GM23338 (cell line): ENCODE data around the gene MKI67.

Experiments
- EZH2 ChIP-seq: fragments of 200-600 bp; sonication (generic); IDR thresholded peaks from one replicate; pipeline ENCODE4 v1.8.0; 2017; ENCODE audit warnings: antibody characterized with exemption, mild to moderate bottlenecking, low read depth; ENCODE audit not compliant: unreplicated experiment
- EZH2phosphoT487 ChIP-seq: fragments of 200-600 bp; sonication (generic); IDR thresholded peaks from one replicate; pipeline ENCODE4 v1.8.1; 2018; ENCODE audit warnings: antibody characterized with exemption; ENCODE audit not compliant: unreplicated experiment
- POLR2AphosphoS5 ChIP-seq: IDR thresholded peaks from 2 replicates; pipeline ENCODE4 v1.6.1; 2016; ENCODE audit warnings: antibody characterized with exemption, low read depth
- TF ChIP-seq, protein P1 (sequence below): fragments of 250-450 bp; sonication (Bioruptor Pico); IDR thresholded peaks from 2 replicates; pipeline ENCODE4 v1.5.0; 2020; ENCODE audit warnings: mild to moderate bottlenecking, moderate library complexity
- TF ChIP-seq, protein P2 (sequence below), 2 experiments: fragments of 200-600 bp in 1 of 2; sonication (generic) in 1 of 2; conservative IDR thresholded peaks; 2 replicates each; pipeline versions ENCODE4 v1.5.1 to v1.6.1; 2016 to 2017; ENCODE audit warnings: antibody characterized with exemption in 2 of 2, low read depth in 2 of 2, mild to moderate bottlenecking in 2 of 2, moderate library complexity in 1 of 2
- TF ChIP-seq, protein P3 (sequence below): IDR thresholded peaks from one replicate; pipeline ENCODE4 v1.6.1; 2018; ENCODE audit warnings: antibody characterized with exemption; ENCODE audit not compliant: unreplicated experiment

DNA sequence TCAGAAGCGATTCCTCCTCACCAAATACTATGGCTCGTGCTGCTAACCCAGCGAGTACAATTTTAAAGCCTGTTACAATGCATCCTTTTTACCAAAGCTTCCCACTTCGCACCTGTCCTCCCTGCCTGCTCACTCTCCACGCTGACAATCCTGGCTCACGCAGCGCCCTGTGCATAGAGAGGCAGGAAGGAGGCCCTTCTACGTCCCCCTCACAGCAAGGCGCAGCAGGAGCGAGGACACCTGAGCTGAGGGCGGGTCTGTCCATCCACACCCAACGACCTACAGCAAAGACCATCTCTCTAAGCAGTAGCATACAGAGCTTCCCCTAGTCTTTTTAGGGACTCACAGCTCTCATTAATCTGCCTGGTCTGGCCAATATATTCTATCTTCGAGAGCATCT lies 46.0 kb downstream of the MKI67 start:
- TF ChIP-seq, protein P1, sequence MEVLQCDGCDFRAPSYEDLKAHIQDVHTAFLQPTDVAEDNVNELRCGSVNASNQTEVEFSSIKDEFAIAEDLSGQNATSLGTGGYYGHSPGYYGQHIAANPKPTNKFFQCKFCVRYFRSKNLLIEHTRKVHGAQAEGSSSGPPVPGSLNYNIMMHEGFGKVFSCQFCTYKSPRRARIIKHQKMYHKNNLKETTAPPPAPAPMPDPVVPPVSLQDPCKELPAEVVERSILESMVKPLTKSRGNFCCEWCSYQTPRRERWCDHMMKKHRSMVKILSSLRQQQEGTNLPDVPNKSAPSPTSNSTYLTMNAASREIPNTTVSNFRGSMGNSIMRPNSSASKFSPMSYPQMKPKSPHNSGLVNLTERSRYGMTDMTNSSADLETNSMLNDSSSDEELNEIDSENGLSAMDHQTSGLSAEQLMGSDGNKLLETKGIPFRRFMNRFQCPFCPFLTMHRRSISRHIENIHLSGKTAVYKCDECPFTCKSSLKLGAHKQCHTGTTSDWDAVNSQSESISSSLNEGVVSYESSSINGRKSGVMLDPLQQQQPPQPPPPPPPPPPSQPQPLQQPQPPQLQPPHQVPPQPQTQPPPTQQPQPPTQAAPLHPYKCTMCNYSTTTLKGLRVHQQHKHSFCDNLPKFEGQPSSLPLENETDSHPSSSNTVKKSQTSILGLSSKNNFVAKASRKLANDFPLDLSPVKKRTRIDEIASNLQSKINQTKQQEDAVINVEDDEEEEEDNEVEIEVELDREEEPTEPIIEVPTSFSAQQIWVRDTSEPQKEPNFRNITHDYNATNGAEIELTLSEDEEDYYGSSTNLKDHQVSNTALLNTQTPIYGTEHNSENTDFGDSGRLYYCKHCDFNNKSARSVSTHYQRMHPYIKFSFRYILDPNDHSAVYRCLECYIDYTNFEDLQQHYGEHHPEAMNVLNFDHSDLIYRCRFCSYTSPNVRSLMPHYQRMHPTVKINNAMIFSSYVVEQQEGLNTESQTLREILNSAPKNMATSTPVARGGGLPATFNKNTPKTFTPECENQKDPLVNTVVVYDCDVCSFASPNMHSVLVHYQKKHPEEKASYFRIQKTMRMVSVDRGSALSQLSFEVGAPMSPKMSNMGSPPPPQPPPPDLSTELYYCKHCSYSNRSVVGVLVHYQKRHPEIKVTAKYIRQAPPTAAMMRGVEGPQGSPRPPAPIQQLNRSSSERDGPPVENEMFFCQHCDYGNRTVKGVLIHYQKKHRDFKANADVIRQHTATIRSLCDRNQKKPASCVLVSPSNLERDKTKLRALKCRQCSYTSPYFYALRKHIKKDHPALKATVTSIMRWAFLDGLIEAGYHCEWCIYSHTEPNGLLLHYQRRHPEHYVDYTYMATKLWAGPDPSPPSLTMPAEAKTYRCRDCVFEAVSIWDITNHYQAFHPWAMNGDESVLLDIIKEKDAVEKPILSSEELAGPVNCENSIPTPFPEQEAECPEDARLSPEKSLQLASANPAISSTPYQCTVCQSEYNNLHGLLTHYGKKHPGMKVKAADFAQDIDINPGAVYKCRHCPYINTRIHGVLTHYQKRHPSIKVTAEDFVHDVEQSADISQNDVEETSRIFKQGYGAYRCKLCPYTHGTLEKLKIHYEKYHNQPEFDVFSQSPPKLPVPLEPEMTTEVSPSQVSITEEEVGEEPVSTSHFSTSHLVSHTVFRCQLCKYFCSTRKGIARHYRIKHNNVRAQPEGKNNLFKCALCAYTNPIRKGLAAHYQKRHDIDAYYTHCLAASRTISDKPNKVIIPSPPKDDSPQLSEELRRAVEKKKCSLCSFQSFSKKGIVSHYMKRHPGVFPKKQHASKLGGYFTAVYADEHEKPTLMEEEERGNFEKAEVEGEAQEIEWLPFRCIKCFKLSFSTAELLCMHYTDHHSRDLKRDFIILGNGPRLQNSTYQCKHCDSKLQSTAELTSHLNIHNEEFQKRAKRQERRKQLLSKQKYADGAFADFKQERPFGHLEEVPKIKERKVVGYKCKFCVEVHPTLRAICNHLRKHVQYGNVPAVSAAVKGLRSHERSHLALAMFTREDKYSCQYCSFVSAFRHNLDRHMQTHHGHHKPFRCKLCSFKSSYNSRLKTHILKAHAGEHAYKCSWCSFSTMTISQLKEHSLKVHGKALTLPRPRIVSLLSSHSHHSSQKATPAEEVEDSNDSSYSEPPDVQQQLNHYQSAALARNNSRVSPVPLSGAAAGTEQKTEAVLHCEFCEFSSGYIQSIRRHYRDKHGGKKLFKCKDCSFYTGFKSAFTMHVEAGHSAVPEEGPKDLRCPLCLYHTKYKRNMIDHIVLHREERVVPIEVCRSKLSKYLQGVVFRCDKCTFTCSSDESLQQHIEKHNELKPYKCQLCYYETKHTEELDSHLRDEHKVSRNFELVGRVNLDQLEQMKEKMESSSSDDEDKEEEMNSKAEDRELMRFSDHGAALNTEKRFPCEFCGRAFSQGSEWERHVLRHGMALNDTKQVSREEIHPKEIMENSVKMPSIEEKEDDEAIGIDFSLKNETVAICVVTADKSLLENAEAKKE, result no peak
- TF ChIP-seq POLR2AphosphoS5 (no peak), EZH2 (no peak), EZH2phosphoT487 (no peak)
- TF ChIP-seq, protein P2, sequence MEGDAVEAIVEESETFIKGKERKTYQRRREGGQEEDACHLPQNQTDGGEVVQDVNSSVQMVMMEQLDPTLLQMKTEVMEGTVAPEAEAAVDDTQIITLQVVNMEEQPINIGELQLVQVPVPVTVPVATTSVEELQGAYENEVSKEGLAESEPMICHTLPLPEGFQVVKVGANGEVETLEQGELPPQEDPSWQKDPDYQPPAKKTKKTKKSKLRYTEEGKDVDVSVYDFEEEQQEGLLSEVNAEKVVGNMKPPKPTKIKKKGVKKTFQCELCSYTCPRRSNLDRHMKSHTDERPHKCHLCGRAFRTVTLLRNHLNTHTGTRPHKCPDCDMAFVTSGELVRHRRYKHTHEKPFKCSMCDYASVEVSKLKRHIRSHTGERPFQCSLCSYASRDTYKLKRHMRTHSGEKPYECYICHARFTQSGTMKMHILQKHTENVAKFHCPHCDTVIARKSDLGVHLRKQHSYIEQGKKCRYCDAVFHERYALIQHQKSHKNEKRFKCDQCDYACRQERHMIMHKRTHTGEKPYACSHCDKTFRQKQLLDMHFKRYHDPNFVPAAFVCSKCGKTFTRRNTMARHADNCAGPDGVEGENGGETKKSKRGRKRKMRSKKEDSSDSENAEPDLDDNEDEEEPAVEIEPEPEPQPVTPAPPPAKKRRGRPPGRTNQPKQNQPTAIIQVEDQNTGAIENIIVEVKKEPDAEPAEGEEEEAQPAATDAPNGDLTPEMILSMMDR (conservative IDR thresholded peaks at IDR 0.05; ENCODE audit: low read depth in 2 of 2), result no peak
- TF ChIP-seq, protein P3, sequence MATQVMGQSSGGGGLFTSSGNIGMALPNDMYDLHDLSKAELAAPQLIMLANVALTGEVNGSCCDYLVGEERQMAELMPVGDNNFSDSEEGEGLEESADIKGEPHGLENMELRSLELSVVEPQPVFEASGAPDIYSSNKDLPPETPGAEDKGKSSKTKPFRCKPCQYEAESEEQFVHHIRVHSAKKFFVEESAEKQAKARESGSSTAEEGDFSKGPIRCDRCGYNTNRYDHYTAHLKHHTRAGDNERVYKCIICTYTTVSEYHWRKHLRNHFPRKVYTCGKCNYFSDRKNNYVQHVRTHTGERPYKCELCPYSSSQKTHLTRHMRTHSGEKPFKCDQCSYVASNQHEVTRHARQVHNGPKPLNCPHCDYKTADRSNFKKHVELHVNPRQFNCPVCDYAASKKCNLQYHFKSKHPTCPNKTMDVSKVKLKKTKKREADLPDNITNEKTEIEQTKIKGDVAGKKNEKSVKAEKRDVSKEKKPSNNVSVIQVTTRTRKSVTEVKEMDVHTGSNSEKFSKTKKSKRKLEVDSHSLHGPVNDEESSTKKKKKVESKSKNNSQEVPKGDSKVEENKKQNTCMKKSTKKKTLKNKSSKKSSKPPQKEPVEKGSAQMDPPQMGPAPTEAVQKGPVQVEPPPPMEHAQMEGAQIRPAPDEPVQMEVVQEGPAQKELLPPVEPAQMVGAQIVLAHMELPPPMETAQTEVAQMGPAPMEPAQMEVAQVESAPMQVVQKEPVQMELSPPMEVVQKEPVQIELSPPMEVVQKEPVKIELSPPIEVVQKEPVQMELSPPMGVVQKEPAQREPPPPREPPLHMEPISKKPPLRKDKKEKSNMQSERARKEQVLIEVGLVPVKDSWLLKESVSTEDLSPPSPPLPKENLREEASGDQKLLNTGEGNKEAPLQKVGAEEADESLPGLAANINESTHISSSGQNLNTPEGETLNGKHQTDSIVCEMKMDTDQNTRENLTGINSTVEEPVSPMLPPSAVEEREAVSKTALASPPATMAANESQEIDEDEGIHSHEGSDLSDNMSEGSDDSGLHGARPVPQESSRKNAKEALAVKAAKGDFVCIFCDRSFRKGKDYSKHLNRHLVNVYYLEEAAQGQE, result no peak
